UCSD-AML1 (cell line): ENCODE results near the gene S100A5.
"Not testable (repeated sequence)": the region's sequence is repeated elsewhere in the genome, so short reads cannot be mapped to it uniquely, and the experiment has no call there.

Experiments
- DNase-seq: peaks from one replicate; lab custom pipeline; 2025; ENCODE audit not compliant: unreplicated experiment; lab: John Stamatoyannopoulos, UW

The S100A5 gene

DNA sequence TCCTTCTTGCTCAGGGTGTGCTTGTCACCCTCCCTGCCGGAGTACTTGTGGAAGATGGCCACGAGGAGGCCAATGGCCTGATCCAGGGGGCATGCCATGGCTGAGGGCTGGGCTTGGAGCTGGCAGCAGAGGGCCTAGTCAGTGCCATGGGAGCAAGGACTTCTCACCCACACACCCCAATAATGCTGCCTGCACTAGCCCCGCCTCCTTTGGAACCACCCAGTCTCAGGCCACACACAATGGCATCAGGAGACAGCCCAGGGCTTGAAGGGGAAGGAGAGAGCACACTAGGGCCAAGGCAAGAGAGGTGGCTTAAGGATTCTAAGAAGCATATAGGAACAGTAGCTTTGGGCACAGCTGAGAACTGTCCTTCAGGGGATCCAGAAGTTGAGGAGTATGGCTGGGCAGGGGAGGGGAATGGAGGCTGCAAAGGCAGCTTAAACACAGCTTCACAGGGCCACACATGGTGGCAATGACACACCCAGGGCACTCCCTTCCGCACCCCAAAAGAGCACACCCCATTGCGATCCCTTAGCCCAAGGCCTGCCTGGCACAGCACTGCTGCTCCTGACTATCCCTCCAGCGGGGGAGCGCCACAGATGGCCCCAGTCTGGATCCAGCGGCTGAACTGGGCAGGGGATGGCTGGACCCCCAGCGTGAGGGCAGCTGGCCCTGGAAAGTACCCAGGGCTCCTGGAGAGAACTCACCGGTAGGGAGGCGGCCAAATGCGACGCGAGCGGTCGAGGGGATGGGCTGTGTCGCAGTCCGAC, 5.3 kb downstream of the S100A5 start, which contains the start of gene S100A6:
TSS of gene S100A6 (minus strand) at position 750 of the 770 bp plus-strand sequence. CDS start at position 98, 652 bp downstream.
- no peak for DNase-seq

DNA sequence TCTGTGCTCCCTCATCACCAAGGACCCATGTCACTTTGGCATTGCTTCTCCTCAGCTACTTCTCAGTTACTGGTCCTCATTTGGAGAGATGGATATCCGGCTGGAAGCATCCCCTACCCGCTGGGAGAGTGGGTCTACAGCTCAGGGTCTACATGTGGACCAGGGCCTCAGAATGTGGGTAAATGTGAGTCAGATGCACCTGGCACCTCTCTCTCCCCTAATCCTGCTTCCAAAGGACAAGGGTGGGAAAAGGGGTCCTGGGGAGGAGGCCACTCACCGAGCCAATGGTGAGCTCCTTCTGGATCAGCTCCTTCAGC, 5.9 kb downstream of the S100A5 start:
- no peak for DNase-seq

DNA sequence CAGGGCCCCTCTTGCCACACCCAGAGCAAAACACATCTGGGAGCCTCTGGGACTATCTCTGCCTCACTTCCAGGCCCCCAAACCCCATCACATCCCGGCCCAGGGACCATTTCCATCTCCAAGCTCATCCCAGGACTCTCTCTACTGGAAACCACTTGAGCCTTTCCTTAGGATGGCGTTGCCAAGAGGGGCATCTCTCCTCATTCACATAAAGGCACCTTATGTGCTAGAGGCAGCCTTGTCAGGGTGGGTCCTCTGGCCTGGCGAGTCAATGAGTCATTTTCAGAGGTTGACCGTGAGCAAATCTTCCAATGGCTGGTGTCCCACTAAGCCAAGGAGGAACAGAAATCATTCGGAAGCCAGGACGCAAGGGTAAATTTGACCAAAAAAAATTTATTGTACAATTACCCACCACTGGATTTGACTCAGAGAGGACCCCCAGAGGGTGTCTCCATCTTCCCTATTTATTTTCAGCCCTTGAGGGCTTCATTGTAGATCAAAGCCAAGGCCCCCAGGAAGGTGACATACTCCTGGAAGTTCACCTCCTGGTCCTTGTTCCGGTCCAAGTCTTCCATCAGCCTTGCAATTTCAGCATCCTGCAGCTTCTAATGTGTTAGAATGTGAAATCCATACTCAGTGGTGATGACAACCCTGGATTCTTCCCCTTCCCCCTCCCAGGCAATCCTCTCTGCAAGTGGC, 6.4 kb downstream of the S100A5 start:
- DNase-seq, result no peak

DNA sequence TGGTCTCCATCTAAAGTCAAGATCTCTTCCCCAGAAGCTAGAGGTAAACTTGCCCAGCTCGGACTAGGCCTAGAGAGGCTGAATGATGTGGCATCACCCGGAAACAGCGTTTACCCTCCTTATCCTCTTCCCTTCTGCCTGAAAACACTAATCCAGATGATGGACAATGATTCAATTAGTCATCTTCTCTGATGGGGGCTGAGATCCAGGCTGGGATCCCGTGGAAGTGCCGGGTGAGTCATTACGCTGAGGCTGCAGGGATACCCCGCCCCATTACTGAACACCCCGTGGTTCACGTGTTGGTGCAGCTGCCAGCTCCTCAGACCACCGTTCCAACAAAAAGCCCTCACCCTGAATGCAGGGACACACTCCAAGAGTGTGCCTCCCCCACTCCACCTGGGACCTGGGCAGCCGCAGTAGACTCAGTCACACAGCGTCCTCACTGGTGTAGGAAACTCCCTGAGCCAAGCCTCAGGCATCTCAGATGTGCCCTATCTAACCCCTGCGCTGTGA, 7.0 kb downstream of the S100A5 start:
- no peak for DNase-seq

DNA sequence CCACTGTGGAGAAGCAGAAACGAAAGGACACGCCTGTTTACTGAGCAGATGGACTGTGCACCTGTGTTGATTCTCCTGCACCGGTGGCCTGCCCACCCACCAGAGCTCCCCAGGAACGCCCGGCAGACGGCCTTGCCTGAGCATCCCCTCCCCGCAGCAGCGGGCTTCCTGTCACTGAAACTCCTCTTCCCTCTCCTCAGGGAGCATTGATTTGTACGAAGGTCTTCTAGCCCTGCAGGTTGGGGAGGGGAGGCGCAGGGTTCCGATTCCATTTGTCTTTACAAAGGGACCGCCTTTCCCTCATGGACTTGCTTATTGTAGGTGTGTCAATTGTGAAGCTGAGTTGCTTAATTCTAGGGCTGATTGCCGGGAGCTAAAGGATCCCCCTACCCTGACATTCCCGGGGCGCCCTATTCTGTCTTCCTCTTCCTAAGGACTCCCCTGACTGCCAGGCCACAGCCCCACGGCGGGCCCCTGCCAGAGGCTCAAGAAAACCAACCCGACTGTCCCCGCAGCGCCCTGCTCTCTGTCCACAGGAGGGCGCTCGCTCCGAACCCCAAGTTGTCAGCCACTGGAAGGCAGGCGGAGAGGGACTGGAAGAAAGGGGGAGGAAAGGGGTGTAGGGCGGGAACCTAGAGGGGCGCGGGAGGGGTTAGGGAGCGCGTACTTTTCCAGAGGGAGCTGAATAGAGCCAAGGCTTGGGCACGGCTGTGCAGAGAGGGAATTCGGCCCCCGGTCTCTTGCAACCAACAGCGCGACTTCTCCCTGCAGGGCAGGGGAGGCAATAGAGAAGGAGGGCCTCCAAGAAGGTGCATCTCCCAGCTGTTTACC, 7.8 kb downstream of the S100A5 start:
- peak; percentile 85 for DNase-seq

DNA sequence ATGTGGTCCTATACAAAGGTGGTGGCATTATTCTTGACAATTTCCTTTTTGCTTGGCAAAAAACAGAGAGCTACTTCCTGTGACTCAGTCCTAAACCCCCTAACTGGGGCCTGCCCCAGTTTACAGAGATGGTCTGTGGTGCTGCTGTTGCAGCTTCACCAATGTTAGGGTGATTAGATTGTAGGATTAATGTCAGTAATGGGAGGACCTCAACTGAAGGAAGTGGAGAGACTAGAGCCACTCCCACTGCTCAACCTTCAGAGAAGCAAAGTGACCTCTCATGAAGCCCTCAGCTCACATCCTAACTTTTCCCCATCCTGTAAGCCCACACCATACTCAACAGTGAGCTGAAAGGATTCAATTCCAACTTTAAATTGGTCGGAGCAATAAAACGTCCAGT, 8.6 kb downstream of the S100A5 start:
- no peak for DNase-seq

DNA sequence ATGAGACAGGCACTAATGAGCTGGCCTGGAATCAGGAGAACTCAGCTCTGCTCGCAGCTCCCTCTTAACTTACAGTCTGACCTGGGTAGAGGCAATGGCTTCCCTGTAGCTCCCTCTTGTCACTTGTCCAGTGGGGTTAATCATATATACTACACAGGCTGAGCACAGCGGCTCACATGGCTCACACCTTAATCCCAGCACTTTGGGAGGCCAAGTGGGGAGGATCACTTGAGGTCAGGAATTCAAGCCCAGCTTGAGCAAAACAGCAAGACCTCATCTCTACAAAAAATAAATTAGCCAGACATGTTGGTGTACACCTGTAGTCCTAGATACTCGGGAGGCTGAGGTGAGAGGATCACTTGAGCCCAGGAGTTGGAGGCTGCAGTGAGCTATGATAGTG, 9.1 kb downstream of the S100A5 start:
- DNase-seq, result no peak

DNA sequence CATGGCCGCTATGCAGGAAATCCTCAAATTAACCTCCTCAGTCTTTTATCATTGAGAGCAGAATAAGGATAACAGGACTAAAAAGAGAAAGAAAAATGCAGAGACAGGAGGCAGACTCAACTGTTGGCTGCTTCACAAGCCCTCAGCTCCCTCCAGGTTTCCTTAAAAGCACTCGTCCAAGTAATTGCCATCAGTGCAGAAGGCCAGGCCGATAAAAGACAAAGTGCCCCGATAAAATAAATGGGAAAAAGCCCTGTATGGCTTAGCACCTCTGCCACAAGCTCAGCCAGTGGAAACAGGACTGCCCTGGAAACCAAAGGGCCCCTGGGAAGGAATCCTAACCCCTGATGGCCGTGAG, 13.1 kb downstream of the S100A5 start:
- no peak for DNase-seq

DNA sequence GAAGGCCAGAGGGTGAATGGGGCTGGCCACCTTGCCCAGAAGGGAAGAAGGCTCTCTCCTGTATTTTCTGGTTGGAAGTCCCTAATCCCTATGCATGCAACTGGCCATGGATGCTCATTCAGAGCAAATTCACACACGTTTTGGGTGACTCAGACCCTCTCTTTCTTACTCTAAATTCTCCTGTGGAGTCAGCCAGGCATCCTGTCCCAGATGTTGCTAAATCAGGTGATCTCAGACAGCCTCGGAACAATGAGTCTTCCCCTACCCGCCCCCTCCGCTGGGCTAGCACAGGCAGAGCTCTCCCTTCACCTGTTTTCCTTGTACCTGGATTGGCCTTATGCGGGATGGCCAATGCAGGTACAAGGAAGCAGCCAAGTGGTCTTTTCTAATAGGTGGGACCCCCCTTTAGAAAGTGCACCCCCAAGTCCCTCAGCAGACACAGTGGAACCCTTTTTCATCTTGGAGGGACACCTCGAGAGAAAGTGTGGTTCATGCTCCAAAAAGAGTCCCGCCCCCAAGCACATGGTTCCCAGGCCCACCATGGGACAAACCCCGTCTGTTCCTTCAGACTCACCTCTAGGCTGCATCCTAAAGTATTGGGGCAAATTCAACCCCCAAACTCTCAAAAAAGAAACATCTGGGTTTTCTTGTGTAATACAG, 13.6 kb downstream of the S100A5 start:
- no peak for DNase-seq

DNA sequence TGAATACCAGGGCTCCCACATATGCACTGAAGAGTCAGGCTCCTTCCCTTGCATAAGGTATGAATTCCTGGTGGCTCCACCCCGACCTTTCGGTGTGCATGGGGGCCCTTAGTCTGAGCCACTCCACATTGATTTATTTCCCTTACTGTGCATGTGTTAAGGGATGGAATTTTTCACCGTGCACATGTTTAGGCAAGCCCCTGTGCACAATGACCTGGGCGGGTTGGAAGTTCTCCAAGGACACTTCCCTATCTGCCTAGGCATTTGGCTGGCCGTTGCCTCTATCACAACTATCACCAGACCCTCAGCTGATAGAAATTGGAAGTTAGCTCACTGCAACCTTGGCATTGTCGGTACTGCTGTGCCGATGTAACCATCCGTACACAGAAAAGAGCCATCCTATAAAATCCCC, 14.6 kb downstream of the S100A5 start:
- DNase-seq, result no peak

DNA sequence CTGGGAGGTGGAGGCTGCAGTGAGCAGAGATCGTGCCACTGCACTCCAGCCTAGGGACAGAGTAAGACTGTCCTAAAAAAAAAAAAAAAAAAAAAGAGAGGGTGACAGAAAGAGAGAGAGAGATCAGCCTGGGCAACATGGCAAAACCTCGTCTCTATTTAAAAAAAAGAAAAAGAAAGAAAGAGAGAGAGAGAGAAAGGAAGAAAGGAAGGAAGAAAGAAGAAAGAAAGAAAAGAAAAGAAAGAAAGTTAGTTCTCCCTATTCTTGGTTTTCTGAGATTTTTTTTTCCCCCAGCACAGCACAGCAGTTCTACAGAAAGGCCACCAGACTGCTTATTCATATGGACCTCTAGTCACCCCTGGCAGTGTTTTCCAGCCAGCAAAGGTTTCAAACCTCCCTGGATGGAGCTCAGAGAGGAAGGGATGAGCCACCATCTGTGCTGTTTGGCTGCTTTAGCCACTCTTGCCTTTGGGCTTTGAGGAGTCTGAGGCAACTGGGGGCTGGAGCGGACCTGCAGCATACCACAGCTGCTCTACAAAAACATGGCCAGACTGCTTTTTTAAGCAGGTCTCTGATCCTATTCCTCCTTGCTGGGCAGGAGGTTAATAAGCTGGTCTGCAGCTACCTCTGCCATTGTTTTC, 15.5 kb downstream of the S100A5 start:
- DNase-seq, result no peak

DNA sequence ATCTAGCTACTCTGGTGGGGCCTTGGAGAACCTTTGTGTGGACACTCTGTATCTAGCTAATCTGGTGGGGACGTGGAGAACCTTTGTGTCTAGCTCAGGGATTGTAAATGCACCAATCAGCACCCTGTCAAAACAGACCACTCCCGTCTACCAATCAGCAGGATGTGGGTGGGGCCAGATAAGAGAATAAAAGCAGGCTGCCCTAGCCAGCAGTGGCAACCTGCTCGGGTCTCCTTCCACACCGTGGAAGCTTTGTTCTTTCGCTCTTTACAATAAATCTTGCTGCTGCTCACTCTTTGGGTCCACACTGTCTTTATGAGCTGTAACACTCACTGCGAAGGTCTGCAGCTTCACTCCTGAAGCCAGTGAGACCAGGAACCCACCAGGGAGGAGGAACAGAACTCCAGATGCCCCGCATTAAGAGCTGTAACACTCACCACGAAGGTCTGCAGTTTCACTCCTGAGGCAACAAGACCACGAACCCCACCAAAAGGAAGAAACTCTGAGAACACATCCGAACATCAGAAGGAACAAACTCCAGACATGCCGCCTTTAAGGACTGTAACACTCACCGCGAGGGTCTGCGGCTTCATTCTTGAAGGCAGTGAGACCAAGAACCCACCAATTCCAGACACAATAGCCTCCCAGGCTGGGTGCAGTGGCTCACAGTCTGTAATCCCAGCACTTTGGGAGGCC, 18.2 kb downstream of the S100A5 start:
- DNase-seq, result not testable (repeated sequence)

DNA sequence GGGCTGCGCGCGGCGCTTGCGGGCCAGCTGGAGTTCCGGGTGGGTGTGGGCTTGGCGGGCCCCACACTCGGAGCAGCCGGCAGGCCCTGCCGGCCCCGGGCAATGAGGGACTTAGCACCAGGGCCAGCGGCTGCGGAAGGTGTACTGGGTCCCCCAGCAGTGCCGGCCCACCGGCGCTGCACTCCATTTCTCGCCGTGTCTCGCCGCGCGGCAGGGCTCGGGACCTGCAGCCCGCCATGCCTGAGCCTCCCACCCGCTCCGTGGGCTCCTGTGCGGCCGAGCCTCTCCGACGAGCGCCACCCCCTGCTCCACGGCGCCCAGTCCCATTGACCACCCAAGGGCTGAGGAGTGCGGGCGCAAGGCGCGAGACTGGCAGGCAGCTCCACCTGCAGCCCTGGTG, 18.9 kb downstream of the S100A5 start:
- DNase-seq, result not testable (repeated sequence)

DNA sequence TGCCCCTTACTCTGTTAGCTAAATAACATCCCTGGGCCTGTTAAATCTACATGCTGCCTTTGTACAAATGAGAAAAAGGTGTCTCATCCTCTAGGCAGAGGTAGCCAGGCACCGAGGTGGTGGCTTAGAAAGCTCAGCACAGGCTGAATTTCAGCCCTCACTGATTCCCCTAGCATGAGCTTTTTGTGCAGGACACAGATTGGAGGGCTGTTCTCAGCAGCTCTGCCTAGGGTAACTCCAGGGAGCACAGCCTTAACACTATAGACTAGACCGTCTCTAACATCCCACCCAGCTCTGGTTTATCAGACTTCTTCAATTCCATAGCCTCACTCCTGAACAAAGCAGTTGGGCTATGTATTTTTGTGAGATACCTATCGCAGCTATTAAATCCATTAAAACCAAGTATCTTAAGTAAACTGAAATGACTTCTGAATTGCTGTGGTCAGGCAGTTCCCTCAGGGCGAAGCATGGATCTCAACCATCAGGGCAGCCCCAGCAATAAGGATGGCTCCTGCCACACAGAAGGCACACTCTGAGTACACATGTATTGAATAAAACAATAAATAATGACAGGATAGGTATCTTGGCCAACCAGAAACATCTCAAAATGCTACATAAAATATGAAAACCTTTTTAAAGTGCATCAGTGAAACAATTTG, 19.8 kb downstream of the S100A5 start:
- DNase-seq, result no peak

DNA sequence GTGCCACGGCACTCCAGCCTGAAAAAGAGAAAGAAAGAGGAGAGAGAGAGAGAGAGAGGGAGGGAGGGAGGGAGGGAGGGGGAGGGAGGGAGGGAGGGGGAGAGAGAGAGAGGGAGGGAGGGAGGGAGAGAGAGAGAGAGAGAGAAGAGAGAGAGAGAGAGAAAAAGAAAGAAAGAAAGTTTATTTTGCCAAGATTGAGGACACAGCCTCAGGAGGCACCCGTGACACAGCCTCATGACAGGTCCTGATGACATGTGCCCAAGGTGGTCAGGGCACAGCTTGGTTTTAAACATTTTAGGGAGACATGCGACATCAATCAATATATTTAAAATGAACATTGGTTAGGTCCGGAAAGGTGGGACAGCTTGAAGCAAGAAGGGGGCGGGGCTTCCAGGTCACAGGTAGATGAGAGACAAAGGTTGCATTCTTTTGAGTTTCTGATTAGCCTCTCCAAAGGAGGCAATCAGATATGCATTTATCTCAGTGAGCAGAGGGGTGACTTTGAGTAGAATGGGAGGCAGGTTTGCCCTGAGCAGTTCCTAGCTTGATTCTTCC, 20.5 kb downstream of the S100A5 start:
- DNase-seq, result not testable (repeated sequence)

DNA sequence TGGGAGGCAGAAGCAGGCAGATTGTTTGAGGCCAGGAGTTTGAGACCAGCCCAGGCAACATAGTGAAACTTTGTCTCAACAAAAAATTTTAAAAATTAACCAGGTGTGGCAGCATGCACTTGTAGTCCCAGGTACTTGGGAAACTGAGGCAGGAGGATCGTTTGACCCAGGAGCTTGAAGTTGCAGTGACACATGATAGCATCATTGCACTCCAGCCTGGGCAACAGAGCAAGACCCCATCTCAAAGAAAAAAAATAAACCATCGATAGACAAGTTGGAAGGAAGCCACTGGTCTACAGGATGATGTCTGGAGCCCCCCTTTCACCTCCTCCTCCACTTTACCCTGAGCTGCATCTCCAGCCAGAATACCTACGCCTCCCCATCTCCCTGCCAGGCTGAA, 21.5 kb downstream of the S100A5 start:
- DNase-seq, result no peak

DNA sequence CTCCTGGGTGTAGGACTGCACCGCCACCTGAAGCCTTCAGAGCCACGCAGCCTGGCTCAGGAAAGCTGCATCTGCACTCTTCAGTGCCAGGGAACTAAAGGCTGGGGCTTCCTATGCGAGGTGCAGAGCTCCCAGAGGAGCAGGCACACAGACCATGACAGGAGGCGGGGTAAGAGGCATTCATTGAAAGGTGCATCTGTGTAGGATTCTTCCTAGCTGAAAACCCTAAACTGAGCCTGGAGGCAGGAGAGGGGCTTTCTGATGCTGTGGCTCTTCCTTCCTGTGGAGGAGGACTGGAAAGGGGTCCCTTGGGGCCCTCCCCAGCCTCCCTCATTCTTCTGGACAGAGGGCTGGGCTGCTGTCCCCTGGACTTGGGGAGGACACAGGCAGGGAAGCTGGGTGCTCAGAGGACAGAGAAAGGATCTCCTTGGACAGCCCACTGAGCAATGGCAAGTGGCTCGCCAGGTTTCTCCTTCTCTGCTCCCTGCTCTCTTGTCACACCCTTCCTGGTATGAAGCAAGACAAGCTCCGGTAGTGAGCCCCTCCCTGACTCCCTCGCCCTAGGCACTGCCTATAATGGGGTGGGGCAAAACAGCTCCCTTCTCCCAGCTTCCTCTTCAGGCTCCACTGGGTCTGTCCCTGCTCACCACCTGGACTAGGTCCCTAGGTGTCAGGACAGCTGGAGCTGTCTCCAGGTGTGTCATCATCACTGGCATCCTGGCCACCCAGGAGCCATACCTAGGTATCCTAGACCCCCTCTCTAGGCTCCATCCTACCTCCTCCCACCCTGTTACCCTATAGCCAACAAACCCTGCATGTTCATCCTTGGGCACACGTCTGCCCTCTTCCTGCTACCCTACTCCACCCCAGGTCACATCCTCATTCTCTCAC, 25.0 kb downstream of the S100A5 start:
- DNase-seq, result peak; percentile 46

DNA sequence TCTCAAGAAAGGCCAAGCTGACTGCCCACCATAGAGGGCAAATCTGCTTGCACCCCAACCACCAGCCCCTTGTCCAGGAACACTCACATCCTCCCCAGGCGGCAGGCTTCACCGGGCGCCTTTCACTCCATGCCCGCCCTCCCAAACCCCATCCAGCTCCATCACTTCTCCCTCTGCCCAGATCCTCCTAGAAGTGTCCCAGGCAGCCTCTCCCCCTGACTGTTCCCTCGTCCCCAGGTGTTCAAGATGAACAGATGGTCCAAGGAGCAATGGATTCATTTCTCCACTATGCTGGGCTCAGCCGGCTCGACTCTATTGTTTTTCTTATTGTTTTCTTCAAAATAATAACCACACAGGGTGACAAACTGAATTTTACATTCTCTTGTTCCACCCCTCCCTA, 27.1 kb downstream of the S100A5 start:
- DNase-seq, result no peak
